B cell (primary cell): ENCODE measurements around the gene ATP5MC3.

Experiments used
- EZH2 ChIP-seq: IDR thresholded peaks from 2 replicates; pipeline ENCODE4 v1.6.1; 2012; ENCODE audit warnings: borderline replicate concordance, low read depth, mild to moderate bottlenecking, moderate library complexity, low read length; ENCODE audit not compliant: insufficient read depth, poor library complexity, severe bottlenecking
- TF ChIP-seq, protein P1 (sequence below): fragments of 200-600 bp; IDR thresholded peaks from one replicate; pipeline ENCODE4 v1.8.0; 2022; ENCODE audit warnings: antibody characterized with exemption, mild to moderate bottlenecking

DNA sequence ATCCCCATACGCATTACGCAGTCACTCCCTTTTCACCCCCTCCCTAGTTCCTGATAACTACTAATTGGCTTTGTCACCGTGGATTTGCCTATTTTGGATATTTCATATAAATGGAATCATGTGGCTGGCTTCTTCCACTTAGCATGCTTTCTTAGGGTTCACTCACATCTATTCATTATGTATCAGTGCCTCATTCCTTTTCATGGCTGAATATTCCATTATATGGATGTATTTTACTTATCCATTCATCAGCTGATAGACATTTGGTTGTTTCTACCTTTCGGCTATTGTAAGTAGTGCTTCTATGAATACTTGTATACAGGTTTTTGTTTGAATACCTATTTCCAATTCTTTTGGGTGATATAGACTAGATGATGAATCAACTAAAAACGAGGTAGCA, 4.9 kb downstream of the ATP5MC3 start:
- TF ChIP-seq, protein P1, sequence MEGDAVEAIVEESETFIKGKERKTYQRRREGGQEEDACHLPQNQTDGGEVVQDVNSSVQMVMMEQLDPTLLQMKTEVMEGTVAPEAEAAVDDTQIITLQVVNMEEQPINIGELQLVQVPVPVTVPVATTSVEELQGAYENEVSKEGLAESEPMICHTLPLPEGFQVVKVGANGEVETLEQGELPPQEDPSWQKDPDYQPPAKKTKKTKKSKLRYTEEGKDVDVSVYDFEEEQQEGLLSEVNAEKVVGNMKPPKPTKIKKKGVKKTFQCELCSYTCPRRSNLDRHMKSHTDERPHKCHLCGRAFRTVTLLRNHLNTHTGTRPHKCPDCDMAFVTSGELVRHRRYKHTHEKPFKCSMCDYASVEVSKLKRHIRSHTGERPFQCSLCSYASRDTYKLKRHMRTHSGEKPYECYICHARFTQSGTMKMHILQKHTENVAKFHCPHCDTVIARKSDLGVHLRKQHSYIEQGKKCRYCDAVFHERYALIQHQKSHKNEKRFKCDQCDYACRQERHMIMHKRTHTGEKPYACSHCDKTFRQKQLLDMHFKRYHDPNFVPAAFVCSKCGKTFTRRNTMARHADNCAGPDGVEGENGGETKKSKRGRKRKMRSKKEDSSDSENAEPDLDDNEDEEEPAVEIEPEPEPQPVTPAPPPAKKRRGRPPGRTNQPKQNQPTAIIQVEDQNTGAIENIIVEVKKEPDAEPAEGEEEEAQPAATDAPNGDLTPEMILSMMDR = no peak
- TF ChIP-seq EZH2 = no peak
